ENCODE data around the gene RNF17. TPM values are rescaled to one million over a fixed set of nuclear protein-coding genes. Genes with fewer than 3 reads are reported as not detected.

Gene RNF17
- total RNA-seq, 1 donor from 2014 or later = not detected

GRCh38 chr13:24921003-24921402 is 157.0 kb downstream of the RNF17 start:
- Mint-ChIP-seq H3K4me1 (peaks cover 18% of the 10 kb centered on the region), H3K27ac (no peak overlapping the region), H3K36me3 (no peaks in the 10 kb centered on the region), H3K4me3 (peak overlapping the region; percentile 94), H3K27me3 (ENCODE audit: low read depth) (no peaks in the 10 kb centered on the region), H3K9me3 (no peaks in the 10 kb centered on the region)
- DNase-seq (ENCODE audit: low spot score in 2 of 2, unreplicated experiment in 2 of 2) = no peak
- TF ChIP-seq CTCF (IDR thresholded peaks at IDR 0.05; ENCODE audit: unreplicated experiment) = no peak

DNA sequence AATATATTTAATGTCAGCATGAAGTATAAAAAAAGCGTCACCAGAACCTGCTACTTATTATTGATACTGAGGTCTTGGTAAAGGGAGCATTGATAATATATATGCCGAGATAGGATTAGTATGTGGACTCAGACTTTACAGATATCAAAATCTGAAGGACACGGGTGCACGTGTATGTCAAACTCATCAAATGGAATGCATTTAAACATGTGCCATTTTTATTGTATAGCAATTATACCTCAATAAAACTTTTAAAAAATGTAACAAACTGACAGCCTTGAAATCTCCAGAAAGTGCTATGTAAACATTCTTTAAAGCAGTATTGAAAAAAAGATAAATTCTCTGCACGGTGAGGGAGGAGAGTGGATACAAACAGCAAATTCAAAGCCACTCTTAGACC is 157.9 kb downstream of the RNF17 start:
- H3K9me3 Mint-ChIP-seq = no peaks in the 10 kb centered on the region
- no peak for DNase-seq (ENCODE audit: low spot score in 2 of 2, unreplicated experiment in 2 of 2)
- H3K4me3 Mint-ChIP-seq = peak overlapping the region; percentile 94
- peak overlapping the region; percentile 98 for H3K27ac Mint-ChIP-seq
- peaks cover 18% of the 10 kb centered on the region for H3K4me1 Mint-ChIP-seq
- no peak for TF ChIP-seq CTCF (IDR thresholded peaks at IDR 0.05; ENCODE audit: unreplicated experiment)
- H3K27me3 Mint-ChIP-seq (ENCODE audit: low read depth) = no peaks in the 10 kb centered on the region
- H3K36me3 Mint-ChIP-seq = no peaks in the 10 kb centered on the region

DNA sequence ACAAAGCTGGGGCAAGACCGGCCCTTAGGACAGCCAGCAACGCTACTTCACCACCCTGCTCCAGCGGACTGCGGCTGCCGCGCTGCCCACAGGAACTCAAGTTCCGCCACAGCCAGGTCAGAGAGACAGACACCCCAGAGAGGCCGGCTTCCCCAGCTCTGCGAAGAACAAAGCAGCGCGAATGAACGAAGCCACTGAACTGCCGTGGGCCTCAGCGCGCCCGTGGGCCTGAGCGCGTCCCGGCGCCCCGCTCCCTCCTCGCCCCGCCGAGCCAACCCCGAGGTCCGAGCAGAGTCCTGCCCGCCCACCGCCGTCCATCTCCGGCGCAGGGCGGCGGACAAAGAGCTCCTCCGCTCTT is 158.4 kb downstream of the RNF17 start:
- TF ChIP-seq CTCF (IDR thresholded peaks at IDR 0.05; ENCODE audit: unreplicated experiment) = no peak
- peaks cover 2% of the 10 kb centered on the region for H3K9me3 Mint-ChIP-seq
- peak overlapping the region; percentile 94 for H3K4me3 Mint-ChIP-seq
- peak in 1 of 2 experiments; percentile 21 for DNase-seq (ENCODE audit: low spot score in 2 of 2, unreplicated experiment in 2 of 2)
- H3K4me1 Mint-ChIP-seq = peaks cover 18% of the 10 kb centered on the region
- no peaks in the 10 kb centered on the region for H3K36me3 Mint-ChIP-seq
- peak overlapping the region; percentile 98 for H3K27ac Mint-ChIP-seq
- no peaks in the 10 kb centered on the region for H3K27me3 Mint-ChIP-seq (ENCODE audit: low read depth)

- peak; percentile 92 to 94 for DNase-seq (ENCODE audit: low spot score in 2 of 2, unreplicated experiment in 2 of 2)
- Mint-ChIP-seq H3K9me3 (peaks cover 6% of the 10 kb centered on the region), H3K27ac (peak overlapping the region; percentile 98), H3K4me1 (peaks cover 18% of the 10 kb centered on the region), H3K27me3 (ENCODE audit: low read depth) (no peaks in the 10 kb centered on the region), H3K4me3 (peak overlapping the region; percentile 94), H3K36me3 (no peaks in the 10 kb centered on the region)
- TF ChIP-seq CTCF (IDR thresholded peaks at IDR 0.05; ENCODE audit: unreplicated experiment) = no peak
Measured at GRCh38 chr13:24922745-24923591, 159.0 kb downstream of the RNF17 start.

GRCh38 chr13:24925318-24926231 is 161.6 kb downstream of the RNF17 start:
- no peak overlapping the region for H3K4me3 Mint-ChIP-seq
- peaks cover 6% of the 10 kb centered on the region for H3K9me3 Mint-ChIP-seq
- peaks cover 15% of the 10 kb centered on the region for H3K4me1 Mint-ChIP-seq
- peaks cover 11% of the 10 kb centered on the region for H3K27me3 Mint-ChIP-seq (ENCODE audit: low read depth)
- no peak for DNase-seq (ENCODE audit: low spot score in 2 of 2, unreplicated experiment in 2 of 2)
- TF ChIP-seq CTCF (IDR thresholded peaks at IDR 0.05; ENCODE audit: unreplicated experiment) = no peak
- no peak overlapping the region for H3K27ac Mint-ChIP-seq
- no peaks in the 10 kb centered on the region for H3K36me3 Mint-ChIP-seq
